ENCODE results near the gene SLF2. TPM values are rescaled to one million over a fixed set of nuclear protein-coding genes. Genes with fewer than 3 reads are reported as not detected.

Gene SLF2
- total RNA-seq, 4 donors from 2014 or later = 27.9 to 102 (median 59.9) TPM

GRCh38 chr10:100909501-100910263 is 3.1 kb upstream of the SLF2 start:
- no peak overlapping the region for H3K4me3 ChIP-seq
- TF ChIP-seq, protein P1, sequence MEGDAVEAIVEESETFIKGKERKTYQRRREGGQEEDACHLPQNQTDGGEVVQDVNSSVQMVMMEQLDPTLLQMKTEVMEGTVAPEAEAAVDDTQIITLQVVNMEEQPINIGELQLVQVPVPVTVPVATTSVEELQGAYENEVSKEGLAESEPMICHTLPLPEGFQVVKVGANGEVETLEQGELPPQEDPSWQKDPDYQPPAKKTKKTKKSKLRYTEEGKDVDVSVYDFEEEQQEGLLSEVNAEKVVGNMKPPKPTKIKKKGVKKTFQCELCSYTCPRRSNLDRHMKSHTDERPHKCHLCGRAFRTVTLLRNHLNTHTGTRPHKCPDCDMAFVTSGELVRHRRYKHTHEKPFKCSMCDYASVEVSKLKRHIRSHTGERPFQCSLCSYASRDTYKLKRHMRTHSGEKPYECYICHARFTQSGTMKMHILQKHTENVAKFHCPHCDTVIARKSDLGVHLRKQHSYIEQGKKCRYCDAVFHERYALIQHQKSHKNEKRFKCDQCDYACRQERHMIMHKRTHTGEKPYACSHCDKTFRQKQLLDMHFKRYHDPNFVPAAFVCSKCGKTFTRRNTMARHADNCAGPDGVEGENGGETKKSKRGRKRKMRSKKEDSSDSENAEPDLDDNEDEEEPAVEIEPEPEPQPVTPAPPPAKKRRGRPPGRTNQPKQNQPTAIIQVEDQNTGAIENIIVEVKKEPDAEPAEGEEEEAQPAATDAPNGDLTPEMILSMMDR (IDR thresholded peaks at IDR 0.05) = no peak
- TF ChIP-seq POLR2A (IDR thresholded peaks at IDR 0.05) = no peak
- peak; percentile 26 to 66 for DNase-seq
- intact Hi-C loops (cut with DNase I; ENCODE audit: low total_unique reads) = no loop called here
- H3K27me3 ChIP-seq = no peaks in the 10 kb centered on the region
- H3K4me1 ChIP-seq = peaks cover 0 to 8% of the 10 kb centered on the region in 2 donors
- no peaks in the 10 kb centered on the region for H3K36me3 ChIP-seq
- peak overlapping the region; percentile 65 to 89 for H3K27ac ChIP-seq
- H3K9me3 ChIP-seq = no peaks in the 10 kb centered on the region

DNA sequence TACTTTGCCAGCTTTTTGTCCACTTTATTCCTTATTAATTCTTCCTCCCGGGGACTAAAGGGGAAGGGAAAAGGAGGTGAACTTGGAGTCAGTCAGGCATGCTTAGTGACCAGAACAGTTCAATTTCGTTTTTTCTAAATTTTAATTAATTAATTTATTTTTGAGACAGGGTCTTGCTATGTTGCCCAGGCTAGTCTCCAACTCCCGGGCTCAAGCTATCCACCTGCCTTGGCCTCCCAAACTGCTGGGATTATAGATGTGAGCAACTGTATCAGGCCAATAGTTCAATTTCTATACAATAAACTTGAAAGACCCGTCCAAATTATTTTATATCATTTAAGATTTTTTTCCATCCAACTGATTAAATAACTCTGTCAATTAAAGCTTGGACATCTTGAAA is 1.3 kb upstream of the SLF2 start:
- intact Hi-C loops (cut with DNase I; ENCODE audit: low total_unique reads) = no loop called here
- Histone ChIP-seq H3K27me3 (no peaks in the 10 kb centered on the region), H3K4me1 (peaks cover 0 to 13% of the 10 kb centered on the region in 2 donors), H3K36me3 (no peaks in the 10 kb centered on the region), H3K4me3 (no peak overlapping the region), H3K9me3 (no peaks in the 10 kb centered on the region), H3K27ac (peak overlapping the region; percentile 89 to 97)
- TF ChIP-seq, protein P1 (IDR thresholded peaks at IDR 0.05) = no peak
- no peak for TF ChIP-seq POLR2A (IDR thresholded peaks at IDR 0.05)
- DNase-seq = no peak

DNA sequence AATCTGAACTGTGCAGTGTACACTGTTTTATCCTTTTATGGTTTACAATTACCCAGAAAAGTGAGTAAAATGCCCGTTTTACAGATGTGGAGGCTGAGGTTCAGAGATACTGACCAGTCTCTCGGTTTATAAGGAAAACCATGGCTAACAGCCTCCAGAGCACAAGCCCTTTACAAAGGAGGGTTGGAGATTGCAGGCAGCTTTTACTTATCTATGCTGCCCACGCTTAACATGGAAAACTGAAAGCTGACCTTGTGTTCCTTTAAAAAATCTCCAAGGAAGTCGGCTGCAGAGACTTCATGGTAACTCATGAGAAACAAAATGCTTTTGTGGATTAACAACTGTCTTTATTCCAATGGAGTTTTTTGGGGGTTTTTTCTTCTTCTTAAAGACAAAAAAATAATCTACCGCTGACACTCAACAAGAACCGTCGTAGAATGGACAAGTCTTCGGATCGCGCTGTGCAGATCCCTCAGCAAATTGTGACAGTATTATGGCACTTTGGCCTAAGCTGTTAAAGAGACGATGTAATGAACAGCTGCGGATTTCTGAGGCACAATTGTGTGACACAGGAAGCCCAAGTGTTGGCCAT is 654 bp upstream of the SLF2 start:
- TF ChIP-seq, protein P1 (IDR thresholded peaks at IDR 0.05) = no peak
- TF ChIP-seq POLR2A (IDR thresholded peaks at IDR 0.05) = no peak
- Histone ChIP-seq H3K27ac (peak overlapping the region; percentile 89 to 97), H3K9me3 (no peaks in the 10 kb centered on the region), H3K27me3 (no peaks in the 10 kb centered on the region), H3K4me3 (peak overlapping the region; percentile 99), H3K36me3 (no peaks in the 10 kb centered on the region), H3K4me1 (peaks cover 0 to 13% of the 10 kb centered on the region in 2 donors)
- no peak for DNase-seq
- intact Hi-C loops (cut with DNase I; ENCODE audit: low total_unique reads) = no loop called here

GRCh38 chr10:100913470-100913865 is 705 bp downstream of the SLF2 start:
- intact Hi-C loops (cut with DNase I; ENCODE audit: low total_unique reads) = no loop called here
- TF ChIP-seq POLR2A (IDR thresholded peaks at IDR 0.05) = no peak
- TF ChIP-seq, protein P1 (IDR thresholded peaks at IDR 0.05) = no peak
- Histone ChIP-seq H3K27ac (peak overlapping the region; percentile 89 to 97), H3K4me3 (peak overlapping the region; percentile 99), H3K9me3 (no peaks in the 10 kb centered on the region), H3K36me3 (no peaks in the 10 kb centered on the region), H3K27me3 (no peaks in the 10 kb centered on the region), H3K4me1 (peaks cover 0 to 13% of the 10 kb centered on the region in 2 donors)
- no peak for DNase-seq

GRCh38 chr10:100917071-100917470 is 4.3 kb downstream of the SLF2 start:
- Histone ChIP-seq H3K27ac (no peak overlapping the region), H3K9me3 (no peaks in the 10 kb centered on the region), H3K27me3 (no peaks in the 10 kb centered on the region), H3K4me1 (peaks cover 0 to 5% of the 10 kb centered on the region in 2 donors), H3K36me3 (no peaks in the 10 kb centered on the region), H3K4me3 (no peak overlapping the region)
- intact Hi-C loops (cut with DNase I; ENCODE audit: low total_unique reads) = no loop called here
- no peak for TF ChIP-seq POLR2A (IDR thresholded peaks at IDR 0.05)
- TF ChIP-seq, protein P1 (IDR thresholded peaks at IDR 0.05) = no peak
- no peak for DNase-seq
